CD1c-positive myeloid dendritic cell (primary cell): Measurements from ENCODE around the gene NKRF.

Source experiments
- DNase-seq: peaks from one replicate; pipeline ENCODE4 v3.0.0-alpha.2; 2016; ENCODE audit errors: extremely low spot score

The NKRF gene

DNA sequence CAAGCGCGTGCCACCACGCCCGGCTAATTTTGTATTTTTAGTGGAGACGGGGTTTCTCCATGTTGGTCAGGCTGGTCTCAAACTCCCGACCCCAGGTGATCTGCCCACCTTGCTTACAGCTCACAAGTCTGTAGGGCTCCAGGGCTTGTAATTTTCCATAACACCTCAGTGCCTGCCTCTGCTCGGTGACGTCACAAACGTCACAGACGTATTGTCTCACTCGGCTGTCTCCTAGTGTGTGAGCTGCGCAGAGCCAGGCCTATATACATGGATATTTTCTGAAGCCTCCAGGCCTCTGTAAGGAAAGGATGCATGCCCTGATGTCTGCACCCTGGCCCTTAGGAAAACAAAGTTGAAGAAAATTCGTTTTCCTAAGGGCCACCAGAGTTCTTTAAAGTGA is 8.6 kb upstream of the NKRF start:
- no peak for DNase-seq

- DNase-seq = no peak
Measured at GRCh38 chrX:119607018-119607389, 780 bp upstream of the NKRF start.

DNA sequence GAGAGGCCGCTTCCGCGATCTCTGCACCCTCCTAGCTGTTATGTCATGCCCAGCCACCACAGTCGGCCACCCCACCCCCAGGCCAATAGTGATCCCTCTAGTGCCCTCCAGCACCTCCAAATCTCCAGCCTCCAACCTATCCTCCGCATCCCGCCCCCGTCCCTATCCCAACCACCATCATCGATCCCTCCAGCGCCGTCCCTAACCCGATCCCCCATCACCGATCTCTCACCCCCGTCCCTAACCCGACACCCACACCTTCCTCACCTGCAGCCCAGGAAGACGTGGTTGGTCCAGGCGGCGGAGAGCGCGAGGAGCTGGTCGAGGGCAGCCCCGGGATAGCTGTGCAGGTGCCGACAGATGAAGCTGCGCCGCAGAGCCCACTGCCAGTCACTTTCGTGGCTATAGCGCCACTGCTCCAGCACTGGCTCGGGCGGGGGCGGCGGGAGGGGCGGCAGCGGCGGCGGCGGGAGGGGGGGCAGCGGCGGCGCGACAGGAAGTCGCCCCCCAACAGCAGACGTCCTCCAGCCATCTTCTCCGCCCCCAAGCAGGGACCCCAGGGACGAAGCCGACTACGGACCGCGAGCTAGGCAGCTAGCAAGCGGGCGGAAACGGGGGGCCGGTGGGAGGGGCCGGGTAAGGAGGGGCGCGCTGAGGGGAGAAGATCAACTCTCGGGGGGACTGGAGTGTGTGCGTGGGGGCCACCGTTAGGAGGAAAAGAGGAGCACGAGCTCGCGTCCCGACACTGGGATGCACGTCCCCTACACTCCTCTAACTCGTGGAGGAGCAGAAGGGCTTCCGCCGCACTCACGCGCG is 552 bp downstream of the NKRF start:
- DNase-seq = peak; percentile 33

- DNase-seq = no peak
Measured at GRCh38 chrX:119604766-119605463, 1.3 kb downstream of the NKRF start.

DNA sequence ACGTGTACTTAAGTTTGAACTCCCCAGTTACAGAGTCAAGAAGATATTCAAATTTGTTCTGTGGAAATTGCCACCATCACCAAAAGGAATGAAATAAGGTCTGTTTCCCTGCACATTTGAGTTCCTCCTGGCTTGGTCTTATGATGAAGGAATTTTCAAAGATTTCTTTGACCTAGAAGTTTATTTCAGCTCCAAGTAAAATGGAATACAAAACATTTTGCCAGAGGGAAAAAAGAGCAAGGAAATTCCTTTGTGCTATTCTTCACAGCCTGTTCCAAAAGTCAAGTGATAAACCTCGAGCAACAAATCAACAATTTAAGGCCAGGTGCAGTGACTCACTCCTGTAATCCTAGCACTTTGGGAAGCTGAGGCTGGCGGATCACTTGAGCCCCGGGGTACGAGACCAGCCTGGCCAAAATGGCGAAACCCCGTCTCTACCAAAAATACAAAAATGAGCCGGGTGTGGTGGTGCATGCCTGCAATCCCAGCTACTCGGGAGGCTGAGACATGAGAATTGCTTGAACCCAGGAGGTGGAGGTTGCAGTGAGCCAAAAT is 3.4 kb downstream of the NKRF start:
- no peak for DNase-seq

- no peak for DNase-seq
Measured at GRCh38 chrX:119589810-119590209, 16.4 kb downstream of the NKRF start.

GRCh38 chrX:119583431-119584059 is 22.7 kb downstream of the NKRF start:
- DNase-seq = no peak

- DNase-seq = peak; percentile 2
Measured at GRCh38 chrX:119579414-119579813, 26.8 kb downstream of the NKRF start.

- DNase-seq = peak; percentile 93
Measured at GRCh38 chrX:119574394-119575266, 31.6 kb downstream of the NKRF start, which contains the start of gene UBE2A. Gene UBE2A (plus strand): TSS chrX:119574563. CDS start chrX:119574712, 149 bp downstream.

DNA sequence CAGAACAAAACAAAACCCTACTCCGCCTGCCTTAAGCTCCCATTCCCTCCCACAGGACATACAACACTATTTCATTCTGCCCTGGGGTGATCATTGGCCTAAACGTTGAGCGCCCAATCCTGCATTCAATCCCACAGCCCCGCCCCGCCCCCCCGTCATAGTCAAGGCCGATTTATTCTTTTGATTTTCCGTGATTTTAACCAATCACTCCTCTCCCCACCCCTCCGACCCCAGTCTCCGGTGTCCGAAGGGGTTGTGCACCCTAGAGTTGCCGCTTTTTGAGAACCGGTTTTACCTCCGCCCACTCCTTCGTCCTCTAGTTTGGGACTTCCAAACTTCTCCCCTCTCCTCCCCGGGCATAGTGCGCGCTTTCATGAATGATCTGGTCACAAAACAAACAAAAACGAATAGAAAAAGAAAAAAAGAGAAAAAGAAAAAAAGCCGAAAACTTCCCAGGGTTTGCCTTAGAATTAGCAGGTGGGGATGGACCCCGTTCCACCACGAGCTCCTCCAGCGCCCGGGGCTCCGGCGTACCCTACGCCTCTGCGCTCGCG is 32.3 kb downstream of the NKRF start:
- DNase-seq = peak; percentile 55

DNA sequence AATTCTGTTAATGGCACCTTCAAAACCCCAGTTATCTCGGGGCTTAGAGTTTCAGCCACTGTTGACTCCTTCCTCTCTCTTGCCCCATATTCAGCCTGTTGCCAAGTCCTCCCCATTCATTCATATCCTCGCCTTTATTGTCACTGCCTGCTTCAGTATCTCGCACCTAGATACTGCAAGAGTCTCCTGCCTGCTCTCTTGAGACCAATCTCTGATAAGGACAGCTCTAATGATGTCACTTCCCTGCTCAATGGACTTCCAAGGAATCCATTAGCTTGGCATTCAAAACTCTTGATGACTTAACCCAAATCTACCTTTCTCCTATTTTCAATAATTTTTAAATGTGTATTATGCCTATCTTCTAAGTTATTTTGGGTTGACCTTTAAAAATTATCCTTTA is 33.0 kb downstream of the NKRF start:
- DNase-seq = peak; percentile 5

- no peak for DNase-seq
Measured at GRCh38 chrX:119570351-119570835, 35.8 kb downstream of the NKRF start.

DNA sequence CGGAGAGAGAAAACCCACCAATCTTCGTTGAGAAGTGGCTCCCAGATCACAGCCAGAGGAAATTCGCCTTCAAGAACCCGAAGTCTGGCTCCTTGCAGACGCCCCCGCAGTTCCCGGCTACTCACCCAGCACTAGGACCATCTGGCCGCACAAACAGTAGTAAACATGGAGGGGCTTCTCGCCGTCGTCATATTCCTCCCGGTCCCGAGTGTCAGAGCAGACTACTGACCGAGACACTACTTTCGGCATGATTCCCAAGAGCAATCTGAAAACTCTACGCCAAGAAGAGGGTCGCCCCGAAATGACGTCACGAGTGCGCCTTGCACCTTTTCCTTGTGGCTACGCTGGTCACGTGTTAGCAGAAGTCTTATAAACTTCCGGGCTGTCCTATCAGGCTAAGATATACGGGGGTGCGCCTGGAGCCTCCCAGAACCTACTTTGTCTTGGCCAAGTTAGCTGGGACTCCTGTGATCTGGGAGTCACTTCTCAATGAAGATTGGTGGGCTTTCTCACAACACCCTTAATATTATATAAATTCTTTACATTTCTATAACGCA is 41.0 kb downstream of the NKRF start, which contains the start of gene STEEP1:
TSS of gene STEEP1 (minus strand) at position 303 of the 557 bp plus-strand sequence. CDS start at position 249, 54 bp downstream.
- DNase-seq = peak; percentile 91

- DNase-seq = no peak
Measured at GRCh38 chrX:119552508-119552907, 53.7 kb downstream of the NKRF start.

DNA sequence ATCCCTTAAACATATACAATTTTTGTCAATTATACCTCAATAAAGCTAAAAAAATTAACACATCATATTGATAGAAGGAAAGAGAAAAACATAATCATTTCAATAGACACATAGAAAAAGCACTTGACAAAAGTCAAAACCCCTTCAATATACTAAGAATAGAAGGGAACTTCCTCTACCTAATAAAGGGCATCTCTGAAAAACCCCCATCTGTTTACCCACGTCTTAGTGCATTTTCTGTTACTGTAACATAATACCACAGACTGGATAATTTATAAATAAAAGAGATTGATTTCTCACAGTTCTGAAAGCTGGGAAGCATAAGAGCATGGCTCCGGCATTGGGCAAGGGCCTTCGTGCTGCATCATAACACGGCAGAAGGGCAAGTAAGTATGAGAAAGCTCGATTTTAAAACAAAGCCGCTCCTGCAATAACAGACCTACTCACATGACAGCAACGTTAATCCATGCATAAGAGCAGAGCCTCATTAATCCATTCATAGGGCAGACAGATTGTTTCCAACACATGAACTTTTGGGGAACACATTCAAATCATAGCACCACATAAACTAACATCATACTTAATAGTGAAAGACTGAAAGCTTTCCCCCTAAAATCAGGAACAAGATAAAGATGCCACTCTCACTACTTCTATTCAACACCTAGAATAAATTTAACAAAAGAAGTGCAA is 56.8 kb downstream of the NKRF start:
- no peak for DNase-seq

DNA sequence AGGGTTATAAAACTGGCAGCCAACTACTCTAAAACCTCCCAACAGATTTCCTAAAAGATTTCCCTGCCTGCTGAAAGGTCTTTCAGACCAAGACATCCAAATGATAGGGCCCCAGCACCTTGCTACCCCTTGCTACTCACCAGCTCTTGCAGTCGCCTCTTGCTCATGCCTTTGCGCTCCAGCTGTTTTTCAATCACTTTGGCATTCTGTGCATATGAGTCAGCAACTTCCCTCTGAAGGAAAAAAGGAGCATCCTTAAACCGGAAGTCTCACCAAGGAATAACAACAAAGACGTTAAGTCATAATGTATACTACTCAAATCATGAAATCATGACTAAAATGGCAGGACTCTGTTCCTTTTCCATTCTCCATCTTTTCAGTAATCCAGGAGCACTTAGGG is 65.0 kb downstream of the NKRF start:
- no peak for DNase-seq

GRCh38 chrX:119539872-119540271 is 66.4 kb downstream of the NKRF start:
- DNase-seq = no peak
